ENCODE data around the gene FNDC3B.

FNDC3B gene

DNA sequence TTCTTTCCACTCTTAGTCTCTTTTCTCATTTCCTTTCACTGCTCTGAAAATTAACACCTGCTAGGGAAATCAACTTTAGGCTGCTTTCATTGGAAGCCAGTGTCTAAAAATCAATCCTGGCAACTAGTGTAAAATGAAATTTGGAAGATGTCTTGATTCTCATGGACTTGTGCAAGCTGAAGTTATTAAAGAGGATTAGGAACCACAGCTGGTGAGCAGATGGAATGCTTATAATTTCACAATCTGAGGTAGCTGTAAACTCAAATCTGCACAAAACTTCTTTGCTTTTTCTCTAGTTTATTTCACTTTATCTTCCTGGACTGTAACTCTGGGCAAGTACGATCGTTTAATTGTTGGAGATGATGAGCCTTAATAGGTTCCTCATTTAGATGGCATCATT, 233.3 kb downstream of the FNDC3B start:
- POLR2A ChIA-PET, result no interaction called here
- H3K4me1 ChIP-seq (ENCODE audit: control insufficient read depth, insufficient read depth, low read length), result 0 out of 2 replicates have a peak, but pooled peaks cover 2% of the 10 kb centered on the region
- CTCF ChIA-PET, result no interaction called here

GRCh38 chr3:172273378-172273777, 234.0 kb downstream of the FNDC3B start:
- H3K4me1 ChIP-seq (ENCODE audit: control insufficient read depth, insufficient read depth, low read length), result 0 out of 2 replicates have a peak, but pooled peaks cover 2% of the 10 kb centered on the region
- H3K4me3 ChIP-seq (ENCODE audit: low read depth, low read length), result no peak overlapping the region
- peaks cover 0 to 3% of the 10 kb centered on the region in 2 experiments; a peak in 1 of 3 replicates for H3K36me3 ChIP-seq (ENCODE audit: control insufficient read depth in 2 of 2, insufficient read depth in 1 of 2, low read length in 2 of 2)
- no peak overlapping the region for H3K27ac ChIP-seq (ENCODE audit: extremely low read depth, low read depth, low read length)
- no peaks in the 10 kb centered on the region for H3K9me3 ChIP-seq (ENCODE audit: control insufficient read depth, insufficient read depth, low read depth, low read length)
- no peak for TF ChIP-seq ZNF2 (tag by site-specific recombination; IDR thresholded peaks at IDR 0.05)
- no peak for TF ChIP-seq KLF7 (tag by site-specific recombination; IDR thresholded peaks at IDR 0.05; ENCODE audit: borderline replicate concordance)
- no peak for TF ChIP-seq TSHZ1 (tag by site-specific recombination; IDR thresholded peaks at IDR 0.05; ENCODE audit: borderline replicate concordance)
- TF ChIP-seq TRIM28 (IDR thresholded peaks at IDR 0.05; ENCODE audit: borderline replicate concordance, low read length), result no peak
- ChIA-PET POLR2A (no interaction called here), CTCF (no interaction called here)

More for the DNA sequence above, 233.3 kb downstream of the FNDC3B start:
- Histone ChIP-seq H3K36me3 (ENCODE audit: control insufficient read depth in 2 of 2, insufficient read depth in 1 of 2, low read length in 2 of 2) (peaks cover 0 to 3% of the 10 kb centered on the region in 2 experiments; a peak in 1 of 3 replicates), H3K27ac (ENCODE audit: extremely low read depth, low read depth, low read length) (no peak overlapping the region), H3K9me3 (ENCODE audit: control insufficient read depth, insufficient read depth, low read depth, low read length) (no peaks in the 10 kb centered on the region), H3K4me3 (ENCODE audit: low read depth, low read length) (no peak overlapping the region)
- TF ChIP-seq ZNF302 (tag by site-specific recombination; IDR thresholded peaks at IDR 0.05; ENCODE audit: low read depth) (no peak), ZNF530 (tag by site-specific recombination; IDR thresholded peaks at IDR 0.05; ENCODE audit: low read depth) (no peak), ZNF248 (tag by site-specific recombination; IDR thresholded peaks at IDR 0.05) (no peak), SETDB1 (IDR thresholded peaks at IDR 0.05; ENCODE audit: insufficient read length, low read length) (no peak), ZBTB21 (tag by site-specific recombination; IDR thresholded peaks at IDR 0.05) (no peak), ZFP41 (tag by site-specific recombination; IDR thresholded peaks at IDR 0.05; ENCODE audit: borderline replicate concordance) (no peak), INSM2 (tag by site-specific recombination; IDR thresholded peaks at IDR 0.05) (no peak), ZNF600 (tag by site-specific recombination; IDR thresholded peaks at IDR 0.05) (no peak), PRDM2 (tag by site-specific recombination; IDR thresholded peaks at IDR 0.05; ENCODE audit: borderline replicate concordance) (no peak)
